ENCODE results near the gene ARID5B. TPM values are rescaled to one million over a fixed set of nuclear protein-coding genes. Genes with fewer than 3 reads are reported as not detected.

Gene ARID5B
- total RNA-seq, 1 donor from 2014 or later = 0.62 TPM

DNA sequence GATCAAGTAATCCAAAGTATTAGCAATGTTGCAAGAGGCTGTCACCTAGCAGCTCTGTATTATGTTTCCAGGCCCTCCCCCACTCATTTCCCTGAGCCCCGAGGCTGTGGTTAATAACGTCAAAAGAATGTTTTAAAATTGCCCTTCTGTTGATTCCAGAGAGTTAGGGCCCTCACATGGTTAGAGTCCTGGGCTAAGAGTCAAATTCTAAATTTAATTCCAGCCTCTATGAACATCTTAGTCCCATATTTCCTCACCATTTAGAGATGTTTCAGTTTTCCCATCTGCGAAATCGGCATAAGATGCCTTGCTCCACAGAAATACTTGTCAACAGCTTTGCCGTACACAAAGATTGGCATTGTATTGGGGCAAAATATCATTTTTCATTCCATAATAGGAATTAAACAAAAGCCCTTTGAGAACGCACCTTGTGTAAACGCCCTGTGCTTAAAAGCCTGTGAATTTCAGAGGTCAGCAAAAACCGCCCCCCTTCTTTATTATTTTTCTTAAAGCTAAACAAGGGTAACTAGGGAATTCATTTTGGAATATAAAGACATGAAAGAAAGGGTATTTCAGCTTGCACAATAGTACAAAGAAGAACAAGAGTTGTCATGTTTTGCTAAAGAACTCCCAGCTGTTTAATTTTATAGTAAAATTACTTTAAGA, 135.8 kb downstream of the ARID5B start:
- no peak for DNase-seq (ENCODE audit: low spot score)
- H3K4me3 Mint-ChIP-seq (ENCODE audit: unreplicated experiment) = no peak overlapping the region
- TF ChIP-seq CTCF (IDR thresholded peaks at IDR 0.05; ENCODE audit: unreplicated experiment) = no peak
- H3K9me3 Mint-ChIP-seq (ENCODE audit: unreplicated experiment) = no peaks in the 10 kb centered on the region
- no peaks in the 10 kb centered on the region for H3K27me3 Mint-ChIP-seq (ENCODE audit: unreplicated experiment)
- H3K27ac Mint-ChIP-seq (ENCODE audit: unreplicated experiment) = no peak overlapping the region
- no peaks in the 10 kb centered on the region for H3K36me3 Mint-ChIP-seq (ENCODE audit: low read depth, unreplicated experiment)
- peaks cover 4% of the 10 kb centered on the region for H3K4me1 Mint-ChIP-seq (ENCODE audit: unreplicated experiment)

DNA sequence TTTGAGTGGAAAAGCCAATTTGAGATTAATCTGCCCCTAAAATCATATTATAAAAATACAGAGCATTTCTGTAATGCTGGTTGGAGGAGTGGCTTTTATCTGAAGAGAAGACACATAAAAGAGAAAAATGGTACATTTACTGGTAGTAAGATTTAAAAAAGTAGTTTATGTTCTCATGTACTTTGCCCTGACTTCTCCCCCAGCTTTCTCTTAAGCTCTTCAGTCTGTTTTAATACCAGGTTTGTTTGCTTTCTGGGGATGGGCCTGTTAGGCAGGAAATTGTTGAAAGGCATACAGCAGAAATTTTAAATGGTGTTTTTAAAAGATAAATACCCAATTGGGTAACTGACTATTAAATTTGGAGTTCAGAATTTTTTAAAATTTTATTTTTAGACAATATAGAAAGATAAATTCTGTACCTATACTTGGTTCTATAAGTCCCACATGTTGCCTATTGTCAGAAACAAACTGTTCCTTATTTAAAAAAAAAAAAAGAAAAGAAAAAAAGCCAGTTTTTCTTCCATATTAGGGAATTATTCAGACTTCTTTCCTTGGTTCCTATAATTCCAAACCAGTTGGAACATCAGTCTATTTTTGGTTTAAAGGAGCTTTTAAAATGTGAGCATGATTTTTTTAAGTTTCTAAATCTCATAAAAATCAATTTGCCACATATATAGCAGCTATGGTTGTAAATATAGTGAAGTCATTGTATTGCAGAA, 136.6 kb downstream of the ARID5B start:
- no peaks in the 10 kb centered on the region for H3K27me3 Mint-ChIP-seq (ENCODE audit: unreplicated experiment)
- no peak overlapping the region for H3K4me3 Mint-ChIP-seq (ENCODE audit: unreplicated experiment)
- peaks cover 4% of the 10 kb centered on the region for H3K4me1 Mint-ChIP-seq (ENCODE audit: unreplicated experiment)
- DNase-seq (ENCODE audit: low spot score) = no peak
- no peaks in the 10 kb centered on the region for H3K36me3 Mint-ChIP-seq (ENCODE audit: low read depth, unreplicated experiment)
- no peaks in the 10 kb centered on the region for H3K9me3 Mint-ChIP-seq (ENCODE audit: unreplicated experiment)
- no peak for TF ChIP-seq CTCF (IDR thresholded peaks at IDR 0.05; ENCODE audit: unreplicated experiment)
- no peak overlapping the region for H3K27ac Mint-ChIP-seq (ENCODE audit: unreplicated experiment)

DNA sequence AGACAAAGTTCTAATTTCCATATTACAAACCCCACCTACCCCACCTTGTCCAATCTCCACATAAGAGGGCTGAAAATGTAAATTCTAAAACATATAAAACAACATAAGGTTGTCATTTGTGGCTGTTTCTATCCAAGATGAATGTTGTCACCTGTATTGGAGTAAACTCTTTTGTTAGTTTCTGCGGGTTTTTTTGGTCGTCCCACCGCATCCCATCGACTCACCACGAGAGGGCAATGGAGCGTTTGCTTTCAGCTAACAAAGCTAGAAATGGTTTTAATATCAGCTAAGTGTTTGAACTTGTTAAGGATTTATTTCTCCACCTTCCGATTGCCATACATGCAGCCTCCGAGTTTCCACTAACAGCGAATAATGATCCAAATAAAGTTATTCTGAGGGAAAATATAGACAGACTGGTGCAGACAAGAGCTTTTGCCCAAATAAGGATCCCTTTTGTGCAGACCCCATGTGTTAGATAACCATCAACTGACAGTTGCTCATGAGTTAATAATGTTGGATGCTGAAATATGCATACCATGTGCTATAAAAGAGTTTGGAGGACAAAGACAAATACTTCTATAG, 137.2 kb downstream of the ARID5B start:
- no peak overlapping the region for H3K4me3 Mint-ChIP-seq (ENCODE audit: unreplicated experiment)
- H3K9me3 Mint-ChIP-seq (ENCODE audit: unreplicated experiment) = no peaks in the 10 kb centered on the region
- no peak overlapping the region for H3K27ac Mint-ChIP-seq (ENCODE audit: unreplicated experiment)
- H3K36me3 Mint-ChIP-seq (ENCODE audit: low read depth, unreplicated experiment) = no peaks in the 10 kb centered on the region
- TF ChIP-seq CTCF (IDR thresholded peaks at IDR 0.05; ENCODE audit: unreplicated experiment) = peak; percentile 47
- no peaks in the 10 kb centered on the region for H3K27me3 Mint-ChIP-seq (ENCODE audit: unreplicated experiment)
- peaks cover 4% of the 10 kb centered on the region for H3K4me1 Mint-ChIP-seq (ENCODE audit: unreplicated experiment)
- peak; percentile 58 for DNase-seq (ENCODE audit: low spot score)

DNA sequence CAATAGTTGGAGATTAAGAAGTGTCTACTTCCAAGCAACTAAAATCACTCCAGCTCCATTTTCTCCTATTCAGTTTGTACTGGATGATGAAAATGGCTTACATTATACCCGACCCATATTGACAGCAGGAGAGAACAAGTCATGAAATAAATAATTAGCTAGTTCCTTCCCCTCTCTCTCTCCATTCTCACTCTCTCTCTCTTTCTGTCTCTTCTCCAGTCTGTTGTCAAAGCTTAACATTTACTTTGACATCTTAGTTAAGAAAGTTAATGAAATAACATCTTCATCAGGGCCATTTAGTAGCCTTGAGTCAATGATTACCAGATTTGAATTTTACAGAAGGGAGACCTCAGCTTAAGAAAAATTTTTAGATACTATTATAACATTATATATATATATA, 138.5 kb downstream of the ARID5B start:
- Mint-ChIP-seq H3K4me1 (ENCODE audit: unreplicated experiment) (peaks cover 4% of the 10 kb centered on the region), H3K27me3 (ENCODE audit: unreplicated experiment) (no peaks in the 10 kb centered on the region), H3K27ac (ENCODE audit: unreplicated experiment) (no peak overlapping the region), H3K4me3 (ENCODE audit: unreplicated experiment) (no peak overlapping the region), H3K36me3 (ENCODE audit: low read depth, unreplicated experiment) (no peaks in the 10 kb centered on the region), H3K9me3 (ENCODE audit: unreplicated experiment) (no peaks in the 10 kb centered on the region)
- DNase-seq (ENCODE audit: low spot score) = no peak
- no peak for TF ChIP-seq CTCF (IDR thresholded peaks at IDR 0.05; ENCODE audit: unreplicated experiment)

- no peak for TF ChIP-seq CTCF (IDR thresholded peaks at IDR 0.05; ENCODE audit: unreplicated experiment)
- Mint-ChIP-seq H3K27ac (ENCODE audit: unreplicated experiment) (no peak overlapping the region), H3K4me1 (ENCODE audit: unreplicated experiment) (peaks cover 7% of the 10 kb centered on the region), H3K9me3 (ENCODE audit: unreplicated experiment) (no peaks in the 10 kb centered on the region), H3K4me3 (ENCODE audit: unreplicated experiment) (no peak overlapping the region), H3K36me3 (ENCODE audit: low read depth, unreplicated experiment) (no peaks in the 10 kb centered on the region), H3K27me3 (ENCODE audit: unreplicated experiment) (no peaks in the 10 kb centered on the region)
- DNase-seq (ENCODE audit: low spot score) = no peak
Observed at GRCh38 chr10:62040881-62041280, 139.4 kb downstream of the ARID5B start.

All from endothelial cell (in vitro differentiated cells).